Neutrophil (primary cell): Measurements from ENCODE around the gene CEACAM6.

Experiments
- H3K27ac ChIP-seq: fragments of 200-600 bp; sonication (generic); 2 replicates; pipeline ENCODE4 v1.5.1; 2016; ENCODE audit warnings: mild to moderate bottlenecking, moderate library complexity
- H3K27me3 ChIP-seq: fragments of 200-600 bp; sonication (generic); 2 replicates; pipeline ENCODE4 v1.6.0; 2016; ENCODE audit warnings: mild to moderate bottlenecking
- H3K36me3 ChIP-seq: fragments of 200-600 bp; sonication (generic); 2 replicates; pipeline ENCODE4 v1.5.1; 2017
- H3K4me1 ChIP-seq, 2 experiments: fragments of 200-600 bp in 1 of 2; sonication (generic) in 1 of 2; 1 replicate in 1 of 2; 2 replicates in 1 of 2; pipeline versions ENCODE4 v1.5.1 to v1.6.1; 2013 to 2016; ENCODE audit warnings: low read depth in 1 of 2, low read length in 1 of 2, mild to moderate bottlenecking in 1 of 2, moderate library complexity in 1 of 2; ENCODE audit not compliant: control insufficient read depth in 1 of 2, insufficient read depth in 1 of 2
- H3K4me3 ChIP-seq, 2 experiments: fragments of 200-600 bp in 1 of 2; sonication (generic) in 1 of 2; 1 replicate in 1 of 2; 2 replicates in 1 of 2; pipeline ENCODE4 v1.5.1; 2013 to 2016; ENCODE audit warnings: low read depth in 1 of 2, low read length in 1 of 2, mild to moderate bottlenecking in 1 of 2, moderate library complexity in 1 of 2
- H3K9me3 ChIP-seq: fragments of 200-600 bp; sonication (generic); 2 replicates; pipeline ENCODE4 v1.5.1; 2016
- CTCF ChIP-seq: fragments of 200-600 bp; sonication (generic); IDR thresholded peaks from 2 replicates; pipeline ENCODE4 v1.5.1; 2016; ENCODE audit warnings: antibody characterized with exemption

Gene CEACAM6

GRCh38 chr19:41769608-41770007 is 14.3 kb downstream of the CEACAM6 start:
- H3K4me3 ChIP-seq: no peak overlapping the region

GRCh38 chr19:41771410-41771809 is 16.1 kb downstream of the CEACAM6 start:
- no peak overlapping the region for H3K27ac ChIP-seq
- H3K9me3 ChIP-seq: no peaks in the 10 kb centered on the region
- peaks cover 26 to 27% of the 10 kb centered on the region in 2 experiments for H3K4me1 ChIP-seq
- no peaks in the 10 kb centered on the region for H3K27me3 ChIP-seq
- no peak overlapping the region for H3K4me3 ChIP-seq
- no peak for TF ChIP-seq CTCF
- peaks cover 15% of the 10 kb centered on the region for H3K36me3 ChIP-seq

More at GRCh38 chr19:41769608-41770007, 14.3 kb downstream of the CEACAM6 start:
- peaks cover 11 to 14% of the 10 kb centered on the region in 2 experiments for H3K4me1 ChIP-seq
- H3K27me3 ChIP-seq: no peaks in the 10 kb centered on the region
- no peak for TF ChIP-seq CTCF
- peaks cover 15% of the 10 kb centered on the region for H3K36me3 ChIP-seq
- no peaks in the 10 kb centered on the region for H3K9me3 ChIP-seq
- no peak overlapping the region for H3K27ac ChIP-seq

GRCh38 chr19:41774515-41774980 is 19.2 kb downstream of the CEACAM6 start:
- peaks cover 26 to 27% of the 10 kb centered on the region in 2 experiments for H3K4me1 ChIP-seq
- TF ChIP-seq CTCF: no peak
- H3K27ac ChIP-seq: peak overlapping the region; percentile 41
- H3K4me3 ChIP-seq: no peak overlapping the region
- peaks cover 15% of the 10 kb centered on the region for H3K36me3 ChIP-seq
- no peaks in the 10 kb centered on the region for H3K9me3 ChIP-seq
- H3K27me3 ChIP-seq: no peaks in the 10 kb centered on the region

GRCh38 chr19:41776700-41777099 is 21.4 kb downstream of the CEACAM6 start:
- Histone ChIP-seq H3K27ac (no peak overlapping the region), H3K27me3 (no peaks in the 10 kb centered on the region), H3K4me1 (peaks cover 26 to 27% of the 10 kb centered on the region in 2 experiments), H3K9me3 (no peaks in the 10 kb centered on the region), H3K4me3 (no peak overlapping the region), H3K36me3 (peaks cover 6% of the 10 kb centered on the region)
- TF ChIP-seq CTCF: no peak

- Histone ChIP-seq H3K27me3 (no peaks in the 10 kb centered on the region), H3K36me3 (no peaks in the 10 kb centered on the region), H3K9me3 (no peaks in the 10 kb centered on the region), H3K4me1 (peaks cover 41 to 45% of the 10 kb centered on the region in 2 experiments), H3K4me3 (no peak overlapping the region), H3K27ac (peak overlapping the region; percentile 79)
- no peak for TF ChIP-seq CTCF
Measured at GRCh38 chr19:41783612-41784011, 28.3 kb downstream of the CEACAM6 start.

- Histone ChIP-seq H3K27me3 (no peaks in the 10 kb centered on the region), H3K4me3 (no peak overlapping the region), H3K4me1 (peaks cover 41 to 45% of the 10 kb centered on the region in 2 experiments), H3K36me3 (no peaks in the 10 kb centered on the region), H3K9me3 (no peaks in the 10 kb centered on the region), H3K27ac (peak overlapping the region; percentile 79)
- no peak for TF ChIP-seq CTCF
Measured at GRCh38 chr19:41784312-41784711, 29.0 kb downstream of the CEACAM6 start.
